Panc1 (cell line): ENCODE data around the gene TMEM25. TPM values are rescaled to one million over a fixed set of nuclear protein-coding genes. Genes with fewer than 3 reads are reported as not detected.

Source experiments
- ATAC-seq: fragments of 200-7000 bp; cut with Tn5 transposase; 2 replicates; pipeline ENCODE4 v1.9.1; 2020; ENCODE audit warnings: mild to moderate bottlenecking, moderate library complexity
- BruUV-seq: library from RNA; stranded (reverse); fragments of 400-500 nt; replicated peaks from 2 replicates; lab custom pipeline; 2021; lab: Mats Ljungman, UMichigan
- CTCF ChIA-PET: fragments of 300-600 bp; sonication (Branson Sonifier 250); formaldehyde crosslinking; loops from one replicate; lab custom pipeline; 2022; ENCODE audit warnings: antibody characterized with exemption; lab: Charles Lee
- POLR2A ChIA-PET: fragments of 300-600 bp; sonication (Branson Sonifier 250); formaldehyde crosslinking; loops from one replicate; lab custom pipeline; 2022; ENCODE audit warnings: antibody characterized with exemption; lab: Charles Lee
- DNase-seq: peaks from one replicate; pipeline ENCODE4 v3.0.0-alpha.2; 2010; ENCODE audit warnings: low read depth, low spot score
- H3K27ac ChIP-seq: 2 replicates; pipeline ENCODE4 v1.5.1; 2011; ENCODE audit warnings: mild to moderate bottlenecking, low read length, inconsistent platforms
- H3K27me3 ChIP-seq: fragments of 200-500 bp; sonication (Bioruptor generic); 2 replicates; pipeline ENCODE4 v1.6.0; 2014; ENCODE audit warnings: low read length, inconsistent platforms; ENCODE audit not compliant: control insufficient read depth, insufficient read depth
- H3K36me3 ChIP-seq: fragments of 200-500 bp; sonication (Bioruptor generic); 2 replicates; pipeline ENCODE4 v1.5.1; 2014; ENCODE audit warnings: inconsistent platforms, mild to moderate bottlenecking, low read length, moderate library complexity; ENCODE audit not compliant: control insufficient read depth, insufficient read depth
- H3K4me1 ChIP-seq: 2 replicates; pipeline ENCODE4 v1.5.1; 2011; ENCODE audit warnings: inconsistent platforms, mild to moderate bottlenecking, low read length, moderate library complexity; ENCODE audit not compliant: control insufficient read depth, insufficient read depth
- H3K4me3 ChIP-seq, 2 experiments: 2 replicates each; pipeline ENCODE4 v1.5.1; 2011 to 2012; ENCODE audit warnings: low read depth in 2 of 2, low read length in 2 of 2, mild to moderate bottlenecking in 2 of 2, inconsistent platforms in 1 of 2, moderate library complexity in 1 of 2
- H3K9me3 ChIP-seq: fragments of 200-500 bp; sonication (Bioruptor generic); 2 replicates; pipeline ENCODE4 v1.5.1; 2014; ENCODE audit warnings: low read depth, mild to moderate bottlenecking, inconsistent platforms, low read length, moderate library complexity; ENCODE audit not compliant: control insufficient read depth, insufficient read depth
- POLR2AphosphoS5 ChIP-seq: IDR thresholded peaks from 2 replicates; pipeline ENCODE4 v1.6.1; 2012; ENCODE audit warnings: mild to moderate bottlenecking, low read depth, low read length, moderate library complexity
- SIN3A ChIP-seq: IDR thresholded peaks from 2 replicates; pipeline ENCODE4 v1.6.1; 2012; ENCODE audit warnings: low read depth, mild to moderate bottlenecking, low read length, moderate library complexity, borderline replicate concordance; ENCODE audit not compliant: insufficient read depth
- TCF7L2 ChIP-seq: IDR thresholded peaks from 2 replicates; pipeline ENCODE4 v1.6.1; 2011; ENCODE audit warnings: mild to moderate bottlenecking, low read depth, low read length, inconsistent platforms
- in situ Hi-C: cut with HindIII; loops from 2 replicates; pipeline ENCODE4 v1.10.0; 2016; ENCODE audit warnings: low sequenced_read_pairs, low pct_unique_long_range_greater_than_20kb
- intact Hi-C: fragments of 100-400 bp; cut with micrococcal nuclease; formaldehyde crosslinking; loops from one replicate; pipeline ENCODE4 v1.10.0; 2022; ENCODE audit not compliant: unreplicated experiment
- total RNA-seq: library from RNA; stranded (reverse); gene quantifications from one replicate; pipeline ENCODE4 v1.2.1, GENCODE V29; 2021; ENCODE audit not compliant: unreplicated experiment
- TF ChIP-seq, protein P1 (sequence below): fragments of 450-650 bp; IDR thresholded peaks from 2 replicates; pipeline ENCODE4 v1.5.1; 2017; ENCODE audit warnings: mild to moderate bottlenecking
- TF ChIP-seq, protein P2 (sequence below), 2 experiments: IDR thresholded peaks; 2 replicates each; pipeline ENCODE4 v1.6.1; 2011 to 2012; ENCODE audit warnings: low read depth in 2 of 2, control low read depth in 1 of 2, low read length in 1 of 2, mild to moderate bottlenecking in 1 of 2, moderate library complexity in 1 of 2; ENCODE audit not compliant: insufficient read depth in 1 of 2

Gene TMEM25
- total RNA-seq, 1 experiment from 2014 or later, result 6.7 TPM

DNA sequence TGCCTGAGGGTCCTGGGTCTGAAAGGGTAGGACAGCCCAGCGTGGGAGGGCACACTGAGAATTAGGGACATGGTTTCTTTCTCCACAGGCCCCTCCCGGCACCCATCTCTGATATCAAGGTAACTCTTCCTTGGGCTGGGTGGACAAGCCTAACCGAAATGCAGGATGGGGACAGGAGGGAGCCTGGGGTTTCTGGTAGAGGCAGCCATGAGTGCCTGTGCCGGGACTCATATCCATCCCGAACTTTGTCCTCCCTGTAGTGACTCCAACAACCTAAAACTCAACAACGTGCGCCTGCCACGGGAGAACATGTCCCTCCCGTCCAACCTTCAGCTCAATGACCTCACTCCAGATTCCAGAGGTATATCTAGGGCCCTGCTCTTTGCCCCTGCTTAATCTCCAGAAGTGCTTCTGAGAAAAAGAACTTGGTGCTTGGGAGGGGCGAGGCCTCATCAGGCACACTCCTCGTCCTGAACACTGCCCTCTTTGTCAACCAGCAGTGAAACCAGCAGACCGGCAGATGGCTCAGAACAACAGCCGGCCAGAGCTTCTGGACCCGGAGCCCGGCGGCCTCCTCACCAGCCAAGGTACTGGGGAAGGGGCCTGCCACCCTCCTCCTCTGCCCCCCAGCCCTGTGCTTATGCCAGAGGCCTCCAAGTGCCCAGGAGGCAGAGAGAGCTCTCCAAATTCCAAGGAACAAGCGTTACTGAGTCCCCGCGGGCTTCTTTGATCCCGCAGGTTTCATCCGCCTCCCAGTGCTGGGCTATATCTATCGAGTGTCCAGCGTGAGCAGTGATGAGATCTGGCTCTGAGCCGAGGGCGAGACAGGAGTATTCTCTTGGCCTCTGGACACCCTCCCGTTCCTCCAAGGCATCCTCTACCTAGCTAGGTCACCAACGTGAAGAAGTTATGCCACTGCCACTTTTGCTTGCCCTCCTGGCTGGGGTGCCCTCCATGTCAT lies 3.1 kb downstream of the TMEM25 start:
- ChIA-PET POLR2A (interaction anchor here (0.6 kb wide), 1 partner anchor 59 kb away, joined by 3 read pairs; no protein-coding TSS in a partner anchor), CTCF (no interaction called here)
- no TSS peak for BruUV-seq
- no peaks in the 10 kb centered on the region for H3K27me3 ChIP-seq
- no peak overlapping the region for H3K27ac ChIP-seq
- DNase-seq (no peak), ATAC-seq (peak; percentile 32; the same call in 1 of the 2 replicates)
- in situ Hi-C loops, result no loop called here
- intact Hi-C loops, result loop anchor here (5.0 kb wide), 1 partner anchor 33 kb away; the partner anchor contains the start of gene IFT46
- H3K4me1 ChIP-seq, result peaks cover 9% of the 10 kb centered on the region; the same call in 1 of the 2 replicates
- H3K36me3 ChIP-seq, result no peaks in the 10 kb centered on the region
- no peak overlapping the region for H3K4me3 ChIP-seq
- H3K9me3 ChIP-seq, result no peaks in the 10 kb centered on the region
- TF ChIP-seq TCF7L2 (peak; percentile 62; the same call in 1 of the 2 replicates), POLR2AphosphoS5 (no peak), SIN3A (no peak)
- TF ChIP-seq, protein P1, sequence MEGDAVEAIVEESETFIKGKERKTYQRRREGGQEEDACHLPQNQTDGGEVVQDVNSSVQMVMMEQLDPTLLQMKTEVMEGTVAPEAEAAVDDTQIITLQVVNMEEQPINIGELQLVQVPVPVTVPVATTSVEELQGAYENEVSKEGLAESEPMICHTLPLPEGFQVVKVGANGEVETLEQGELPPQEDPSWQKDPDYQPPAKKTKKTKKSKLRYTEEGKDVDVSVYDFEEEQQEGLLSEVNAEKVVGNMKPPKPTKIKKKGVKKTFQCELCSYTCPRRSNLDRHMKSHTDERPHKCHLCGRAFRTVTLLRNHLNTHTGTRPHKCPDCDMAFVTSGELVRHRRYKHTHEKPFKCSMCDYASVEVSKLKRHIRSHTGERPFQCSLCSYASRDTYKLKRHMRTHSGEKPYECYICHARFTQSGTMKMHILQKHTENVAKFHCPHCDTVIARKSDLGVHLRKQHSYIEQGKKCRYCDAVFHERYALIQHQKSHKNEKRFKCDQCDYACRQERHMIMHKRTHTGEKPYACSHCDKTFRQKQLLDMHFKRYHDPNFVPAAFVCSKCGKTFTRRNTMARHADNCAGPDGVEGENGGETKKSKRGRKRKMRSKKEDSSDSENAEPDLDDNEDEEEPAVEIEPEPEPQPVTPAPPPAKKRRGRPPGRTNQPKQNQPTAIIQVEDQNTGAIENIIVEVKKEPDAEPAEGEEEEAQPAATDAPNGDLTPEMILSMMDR, result no peak
- TF ChIP-seq, protein P2, sequence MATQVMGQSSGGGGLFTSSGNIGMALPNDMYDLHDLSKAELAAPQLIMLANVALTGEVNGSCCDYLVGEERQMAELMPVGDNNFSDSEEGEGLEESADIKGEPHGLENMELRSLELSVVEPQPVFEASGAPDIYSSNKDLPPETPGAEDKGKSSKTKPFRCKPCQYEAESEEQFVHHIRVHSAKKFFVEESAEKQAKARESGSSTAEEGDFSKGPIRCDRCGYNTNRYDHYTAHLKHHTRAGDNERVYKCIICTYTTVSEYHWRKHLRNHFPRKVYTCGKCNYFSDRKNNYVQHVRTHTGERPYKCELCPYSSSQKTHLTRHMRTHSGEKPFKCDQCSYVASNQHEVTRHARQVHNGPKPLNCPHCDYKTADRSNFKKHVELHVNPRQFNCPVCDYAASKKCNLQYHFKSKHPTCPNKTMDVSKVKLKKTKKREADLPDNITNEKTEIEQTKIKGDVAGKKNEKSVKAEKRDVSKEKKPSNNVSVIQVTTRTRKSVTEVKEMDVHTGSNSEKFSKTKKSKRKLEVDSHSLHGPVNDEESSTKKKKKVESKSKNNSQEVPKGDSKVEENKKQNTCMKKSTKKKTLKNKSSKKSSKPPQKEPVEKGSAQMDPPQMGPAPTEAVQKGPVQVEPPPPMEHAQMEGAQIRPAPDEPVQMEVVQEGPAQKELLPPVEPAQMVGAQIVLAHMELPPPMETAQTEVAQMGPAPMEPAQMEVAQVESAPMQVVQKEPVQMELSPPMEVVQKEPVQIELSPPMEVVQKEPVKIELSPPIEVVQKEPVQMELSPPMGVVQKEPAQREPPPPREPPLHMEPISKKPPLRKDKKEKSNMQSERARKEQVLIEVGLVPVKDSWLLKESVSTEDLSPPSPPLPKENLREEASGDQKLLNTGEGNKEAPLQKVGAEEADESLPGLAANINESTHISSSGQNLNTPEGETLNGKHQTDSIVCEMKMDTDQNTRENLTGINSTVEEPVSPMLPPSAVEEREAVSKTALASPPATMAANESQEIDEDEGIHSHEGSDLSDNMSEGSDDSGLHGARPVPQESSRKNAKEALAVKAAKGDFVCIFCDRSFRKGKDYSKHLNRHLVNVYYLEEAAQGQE (IDR thresholded peaks at IDR 0.05; ENCODE audit: insufficient read depth in 1 of 2, low read depth in 2 of 2, low read length in 1 of 2), result no peak

DNA sequence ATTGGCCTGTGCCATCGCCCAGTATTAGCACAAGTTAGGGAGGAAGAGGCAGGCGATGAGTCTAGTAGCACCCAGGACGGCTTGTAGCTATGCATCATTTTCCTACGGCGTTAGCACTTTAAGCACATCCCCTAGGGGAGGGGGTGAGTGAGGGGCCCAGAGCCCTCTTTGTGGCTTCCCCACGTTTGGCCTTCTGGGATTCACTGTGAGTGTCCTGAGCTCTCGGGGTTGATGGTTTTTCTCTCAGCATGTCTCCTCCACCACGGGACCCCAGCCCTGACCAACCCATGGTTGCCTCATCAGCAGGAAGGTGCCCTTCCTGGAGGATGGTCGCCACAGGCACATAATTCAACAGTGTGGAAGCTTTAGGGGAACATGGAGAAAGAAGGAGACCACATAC lies 4.3 kb downstream of the TMEM25 start:
- H3K4me1 ChIP-seq, result peaks cover 3% of the 10 kb centered on the region; the same call in 1 of the 2 replicates
- H3K27ac ChIP-seq, result no peak overlapping the region
- DNase-seq (no peak), ATAC-seq (no peak)
- ChIA-PET CTCF (no interaction called here), POLR2A (interaction anchor here (0.5 kb wide), 1 partner anchor 157 kb away, joined by 3 read pairs; no protein-coding TSS in a partner anchor)
- no TSS peak for BruUV-seq
- H3K36me3 ChIP-seq, result no peaks in the 10 kb centered on the region
- no peaks in the 10 kb centered on the region for H3K27me3 ChIP-seq
- no peak for TF ChIP-seq TCF7L2
- TF ChIP-seq SIN3A, result no peak
- no peak overlapping the region for H3K4me3 ChIP-seq
- no peaks in the 10 kb centered on the region for H3K9me3 ChIP-seq
- intact Hi-C loops, result no loop called here
- in situ Hi-C loops, result no loop called here
